Uterus (tissue), 4 donors: Measurements from ENCODE around the gene FBXL19. TPM values are rescaled to one million over a fixed set of nuclear protein-coding genes. Genes with fewer than 3 reads are reported as not detected.

Source experiments
- DNase-seq, 2 donors: peaks; one replicate each; pipeline ENCODE4 v3.0.0-alpha.2; 2019 to 2020
- H3K27ac ChIP-seq, 2 donors: fragments of 200-600 bp; sonication (generic); 1 replicate in 1 of 2; 2 replicates in 1 of 2; pipeline ENCODE4 v1.5.1; 2016 to 2018
- H3K27me3 ChIP-seq, 2 donors: fragments of 200-600 bp; sonication (generic); one replicate each; pipeline ENCODE4 v1.5.1; 2018 to 2019; ENCODE audit warnings: control low read depth in 1 of 2
- H3K36me3 ChIP-seq, 2 donors: fragments of 200-600 bp; sonication (generic); one replicate each; pipeline ENCODE4 v1.5.1; 2019; ENCODE audit warnings: control low read depth in 1 of 2
- H3K4me1 ChIP-seq, 2 donors: fragments of 200-600 bp; sonication (generic); one replicate each; pipeline ENCODE4 v1.5.1; 2018 to 2019; ENCODE audit warnings: control low read depth in 1 of 2
- H3K4me3 ChIP-seq, 2 donors: fragments of 200-600 bp; sonication (generic); 1 replicate in 1 of 2; 2 replicates in 1 of 2; pipeline ENCODE4 v1.5.1; 2018 to 2019; ENCODE audit warnings: mild to moderate bottlenecking in 1 of 2
- H3K9me3 ChIP-seq, 2 donors: fragments of 200-600 bp; sonication (generic); one replicate each; pipeline ENCODE4 v1.5.1; 2019; ENCODE audit warnings: control low read depth in 1 of 2
- POLR2A ChIP-seq, 2 donors: fragments of 450-650 bp; IDR thresholded peaks; one replicate each; pipeline ENCODE4 v1.6.1; 2016; ENCODE audit warnings: antibody characterized with exemption in 2 of 2, mild to moderate bottlenecking in 1 of 2, moderate library complexity in 1 of 2
- intact Hi-C: fragments of 100-400 bp; cut with DNase I; formaldehyde crosslinking; loops from one replicate; pipeline ENCODE4 v1.15.1; 2023; ENCODE audit warnings: low total_unique reads
- total RNA-seq, 4 donors: library from RNA; depleted of rRNA in 3 of 4; stranded (reverse); fragments of >200 nt in 3 of 4; gene quantifications; one replicate each; pipeline versions ENCODE4 v1.1.0 to v1.2.4, GENCODE V29; 2014 to 2023
- TF ChIP-seq, protein P1 (sequence below), 4 experiments: fragments of 200-600 bp in 2 of 4; fragments of 450-650 bp in 2 of 4; sonication (generic) in 2 of 4; IDR thresholded peaks; one replicate each; pipeline ENCODE4 v1.5.1; 2016 to 2019; ENCODE audit warnings: antibody characterized with exemption in 4 of 4, mild to moderate bottlenecking in 2 of 4, moderate library complexity in 1 of 4
- donor health status: DM: yes; HTN: yes; CAD: no.

The FBXL19 gene
- total RNA-seq, 4 donors from 2014 or later, result 3.8 to 25.4 (median 19.0) TPM

DNA sequence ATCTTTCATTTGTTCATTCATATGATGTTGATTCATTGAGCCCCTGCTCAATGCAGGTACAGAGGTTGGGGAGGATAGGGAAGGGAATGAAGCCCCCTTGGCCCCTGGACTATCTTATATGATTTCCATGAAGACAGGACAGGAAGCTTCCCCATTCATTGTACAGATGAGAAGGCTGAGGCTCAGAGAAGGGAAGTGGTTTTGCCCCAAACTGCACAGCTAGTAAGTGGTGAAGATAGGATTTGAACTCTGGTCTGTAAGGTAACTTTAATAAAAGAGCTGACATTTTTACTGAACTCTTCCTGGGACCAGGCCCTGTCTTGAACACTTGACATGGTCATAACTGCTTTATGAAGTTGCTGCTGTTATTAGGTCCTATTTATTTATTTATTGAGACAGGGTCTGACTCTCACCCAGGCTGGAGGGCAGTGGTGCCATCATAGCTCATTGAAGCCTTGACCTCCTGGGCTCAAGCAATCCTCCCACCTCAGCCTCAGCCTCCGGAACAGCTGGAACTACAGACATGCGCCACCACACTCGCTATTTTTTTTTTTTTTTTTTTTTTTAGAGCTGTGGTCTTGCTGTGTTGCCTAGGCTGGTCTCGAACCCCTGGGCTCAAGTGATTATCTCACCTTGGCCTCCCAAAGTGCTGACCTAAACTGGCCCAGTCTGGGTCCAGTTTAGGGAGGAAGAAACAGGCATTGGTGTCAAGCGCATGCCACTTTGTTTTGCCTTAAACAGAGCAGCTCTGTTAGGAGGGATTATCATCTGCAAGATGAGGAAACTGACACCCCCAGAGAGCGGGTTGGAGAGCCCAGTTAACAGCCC is 22.0 kb upstream of the FBXL19 start:
- peak overlapping the region; percentile 82 to 94 for H3K27ac ChIP-seq
- intact Hi-C loops, result no loop called here
- no peaks in the 10 kb centered on the region for H3K9me3 ChIP-seq
- peak overlapping the region; percentile 29 to 45 for H3K4me3 ChIP-seq
- H3K36me3 ChIP-seq, result no peaks in the 10 kb centered on the region
- no peak for DNase-seq
- TF ChIP-seq POLR2A (IDR thresholded peaks at IDR 0.05), result no peak
- TF ChIP-seq, protein P1, sequence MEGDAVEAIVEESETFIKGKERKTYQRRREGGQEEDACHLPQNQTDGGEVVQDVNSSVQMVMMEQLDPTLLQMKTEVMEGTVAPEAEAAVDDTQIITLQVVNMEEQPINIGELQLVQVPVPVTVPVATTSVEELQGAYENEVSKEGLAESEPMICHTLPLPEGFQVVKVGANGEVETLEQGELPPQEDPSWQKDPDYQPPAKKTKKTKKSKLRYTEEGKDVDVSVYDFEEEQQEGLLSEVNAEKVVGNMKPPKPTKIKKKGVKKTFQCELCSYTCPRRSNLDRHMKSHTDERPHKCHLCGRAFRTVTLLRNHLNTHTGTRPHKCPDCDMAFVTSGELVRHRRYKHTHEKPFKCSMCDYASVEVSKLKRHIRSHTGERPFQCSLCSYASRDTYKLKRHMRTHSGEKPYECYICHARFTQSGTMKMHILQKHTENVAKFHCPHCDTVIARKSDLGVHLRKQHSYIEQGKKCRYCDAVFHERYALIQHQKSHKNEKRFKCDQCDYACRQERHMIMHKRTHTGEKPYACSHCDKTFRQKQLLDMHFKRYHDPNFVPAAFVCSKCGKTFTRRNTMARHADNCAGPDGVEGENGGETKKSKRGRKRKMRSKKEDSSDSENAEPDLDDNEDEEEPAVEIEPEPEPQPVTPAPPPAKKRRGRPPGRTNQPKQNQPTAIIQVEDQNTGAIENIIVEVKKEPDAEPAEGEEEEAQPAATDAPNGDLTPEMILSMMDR (IDR thresholded peaks at IDR 0.05), result no peak
- no peaks in the 10 kb centered on the region for H3K27me3 ChIP-seq
- no peaks in the 10 kb centered on the region for H3K4me1 ChIP-seq

DNA sequence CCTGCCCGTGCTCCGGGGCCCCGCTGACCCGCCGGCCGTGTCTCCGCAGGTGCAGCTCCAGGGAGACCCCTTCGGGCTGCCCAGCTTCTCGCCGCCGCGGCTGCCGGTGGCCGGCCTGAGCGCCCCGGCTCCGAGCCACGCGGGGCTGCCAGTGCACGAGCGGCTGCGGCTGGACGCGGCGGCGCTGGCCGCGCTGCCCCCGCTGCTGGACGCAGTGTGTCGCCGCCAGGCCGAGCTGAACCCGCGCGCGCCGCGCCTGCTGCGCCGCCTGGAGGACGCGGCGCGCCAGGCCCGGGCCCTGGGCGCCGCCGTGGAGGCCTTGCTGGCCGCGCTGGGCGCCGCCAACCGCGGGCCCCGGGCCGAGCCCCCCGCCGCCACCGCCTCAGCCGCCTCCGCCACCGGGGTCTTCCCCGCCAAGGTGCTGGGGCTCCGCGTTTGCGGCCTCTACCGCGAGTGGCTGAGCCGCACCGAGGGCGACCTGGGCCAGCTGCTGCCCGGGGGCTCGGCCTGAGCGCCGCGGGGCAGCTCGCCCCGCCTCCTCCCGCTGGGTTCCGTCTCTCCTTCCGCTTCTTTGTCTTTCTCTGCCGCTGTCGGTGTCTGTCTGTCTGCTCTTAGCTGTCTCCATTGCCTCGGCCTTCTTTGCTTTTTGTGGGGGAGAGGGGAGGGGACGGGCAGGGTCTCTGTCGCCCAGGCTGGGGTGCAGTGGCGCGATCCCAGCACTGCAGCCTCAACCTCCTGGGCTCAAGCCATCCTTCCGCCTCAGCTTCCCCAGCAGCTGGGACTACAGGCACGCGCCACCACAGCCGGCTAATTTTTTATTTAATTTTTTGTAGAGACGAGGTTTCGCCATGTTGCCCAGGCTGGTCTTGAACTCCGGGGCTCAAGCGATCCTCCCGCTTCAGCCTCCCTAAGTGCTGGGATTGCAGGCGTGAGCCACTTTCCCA is 21.1 kb upstream of the FBXL19 start:
- Histone ChIP-seq H3K27ac (peak overlapping the region; percentile 94), H3K36me3 (no peaks in the 10 kb centered on the region), H3K4me3 (peak overlapping the region; percentile 29 to 55), H3K27me3 (no peaks in the 10 kb centered on the region), H3K4me1 (no peaks in the 10 kb centered on the region), H3K9me3 (no peaks in the 10 kb centered on the region)
- TF ChIP-seq, protein P1 (IDR thresholded peaks at IDR 0.05), result peak in 3 of 4 experiments; percentile 42 to 93 (median 88)
- no peak for TF ChIP-seq POLR2A (IDR thresholded peaks at IDR 0.05)
- intact Hi-C loops, result no loop called here
- peak in 1 of 2 donors; percentile 74 for DNase-seq

DNA sequence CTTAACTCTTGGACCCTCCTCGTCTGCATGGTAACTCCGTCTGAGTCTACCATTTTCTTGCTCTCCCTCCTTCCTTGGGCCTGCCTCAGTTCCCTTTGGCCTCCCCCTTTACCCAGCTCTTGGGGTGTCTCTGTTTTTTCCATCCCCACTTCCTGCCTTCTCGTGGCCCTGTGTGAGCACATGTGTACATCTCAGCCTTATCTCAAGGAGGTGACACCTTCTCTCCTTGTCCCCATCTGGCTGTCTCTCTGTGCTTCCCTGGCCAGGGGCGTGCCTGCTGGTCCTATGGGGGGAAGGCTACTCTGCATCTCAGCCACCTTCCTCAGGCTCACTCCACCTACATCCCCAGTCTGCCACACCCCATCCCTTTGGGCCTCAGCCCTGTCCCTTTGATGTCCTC is 20.4 kb upstream of the FBXL19 start:
- Histone ChIP-seq H3K4me1 (no peaks in the 10 kb centered on the region), H3K4me3 (no peak overlapping the region), H3K27me3 (no peaks in the 10 kb centered on the region), H3K36me3 (no peaks in the 10 kb centered on the region), H3K27ac (peak overlapping the region; percentile 94), H3K9me3 (no peaks in the 10 kb centered on the region)
- TF ChIP-seq, protein P1 (IDR thresholded peaks at IDR 0.05), result no peak
- TF ChIP-seq POLR2A (IDR thresholded peaks at IDR 0.05), result no peak
- DNase-seq, result no peak
- intact Hi-C loops, result no loop called here

DNA sequence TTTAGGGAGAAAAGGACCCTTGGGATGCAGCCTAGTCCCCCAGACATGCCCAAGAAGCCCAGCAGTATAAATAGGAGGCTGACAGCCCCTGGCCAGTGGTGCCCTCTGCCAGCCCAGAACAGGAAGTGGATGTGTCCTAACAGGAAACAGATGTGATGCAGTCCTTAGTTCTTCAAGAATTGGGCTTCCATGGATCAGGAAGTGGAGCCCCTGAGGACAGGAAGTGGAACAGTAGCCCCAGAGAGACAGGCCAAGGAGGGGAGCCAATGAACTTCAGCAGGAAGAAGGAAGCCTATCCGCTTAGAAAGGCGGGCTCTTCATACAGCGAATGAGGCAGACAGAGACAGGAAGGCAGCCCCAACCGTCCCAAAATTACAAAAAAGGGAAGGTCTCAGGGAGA is 19.8 kb upstream of the FBXL19 start:
- Histone ChIP-seq H3K36me3 (no peaks in the 10 kb centered on the region), H3K9me3 (no peaks in the 10 kb centered on the region), H3K27ac (peak overlapping the region; percentile 94), H3K4me3 (no peak overlapping the region), H3K4me1 (no peaks in the 10 kb centered on the region), H3K27me3 (no peaks in the 10 kb centered on the region)
- intact Hi-C loops, result no loop called here
- no peak for DNase-seq
- TF ChIP-seq, protein P1 (IDR thresholded peaks at IDR 0.05), result no peak
- TF ChIP-seq POLR2A (IDR thresholded peaks at IDR 0.05), result no peak
